Measurements from ENCODE around the gene RHBG.

The RHBG gene

DNA sequence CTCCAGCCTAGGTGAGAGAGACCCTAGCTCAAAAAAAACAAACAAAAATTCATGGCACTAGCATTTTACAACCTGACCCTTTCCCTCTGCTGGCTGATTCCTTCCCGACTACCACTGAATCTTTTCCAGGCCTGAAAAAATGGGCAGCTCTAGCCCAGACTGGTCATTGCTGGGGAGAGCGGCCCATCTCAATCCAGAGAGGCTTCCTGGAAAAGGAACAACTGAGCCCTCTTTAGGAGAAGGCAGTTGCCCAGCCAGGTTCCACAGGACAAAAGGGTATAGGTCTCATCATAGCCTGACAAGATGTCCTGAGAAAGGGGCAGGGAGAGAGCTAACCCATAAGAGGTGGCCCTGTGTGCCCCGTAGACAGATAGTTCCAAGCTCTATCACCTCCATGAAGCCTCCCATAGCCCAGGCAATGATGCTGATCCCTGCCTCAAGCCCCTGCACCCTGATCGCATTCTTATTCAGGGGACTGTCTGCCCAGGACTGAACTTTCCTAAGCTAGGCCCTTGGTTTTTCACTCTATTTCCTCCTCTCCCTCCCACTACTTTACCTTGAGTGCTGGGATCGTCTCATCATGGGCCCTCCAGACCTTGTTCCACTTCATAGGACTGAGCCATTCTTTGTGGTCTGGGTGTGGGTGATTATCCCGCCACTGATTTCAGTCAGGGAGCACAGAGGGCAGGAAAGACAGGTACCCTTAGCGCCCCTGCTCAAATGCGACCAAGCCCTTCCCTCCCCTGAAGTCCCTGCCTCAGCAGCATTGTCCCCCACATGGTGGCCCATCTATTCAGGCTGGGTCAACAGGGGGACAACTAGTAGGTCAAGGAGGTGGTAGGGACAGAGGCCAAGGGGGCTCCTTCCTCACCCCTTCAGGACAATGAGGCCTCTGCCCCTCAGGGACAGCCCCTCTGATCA, 18.2 kb downstream of the RHBG start:
- no peak for DNase-seq (ENCODE audit: low spot score)

- no peak for DNase-seq (ENCODE audit: low spot score)
Measured at GRCh38 chr1:156387870-156388173, 18.8 kb downstream of the RHBG start.

DNA sequence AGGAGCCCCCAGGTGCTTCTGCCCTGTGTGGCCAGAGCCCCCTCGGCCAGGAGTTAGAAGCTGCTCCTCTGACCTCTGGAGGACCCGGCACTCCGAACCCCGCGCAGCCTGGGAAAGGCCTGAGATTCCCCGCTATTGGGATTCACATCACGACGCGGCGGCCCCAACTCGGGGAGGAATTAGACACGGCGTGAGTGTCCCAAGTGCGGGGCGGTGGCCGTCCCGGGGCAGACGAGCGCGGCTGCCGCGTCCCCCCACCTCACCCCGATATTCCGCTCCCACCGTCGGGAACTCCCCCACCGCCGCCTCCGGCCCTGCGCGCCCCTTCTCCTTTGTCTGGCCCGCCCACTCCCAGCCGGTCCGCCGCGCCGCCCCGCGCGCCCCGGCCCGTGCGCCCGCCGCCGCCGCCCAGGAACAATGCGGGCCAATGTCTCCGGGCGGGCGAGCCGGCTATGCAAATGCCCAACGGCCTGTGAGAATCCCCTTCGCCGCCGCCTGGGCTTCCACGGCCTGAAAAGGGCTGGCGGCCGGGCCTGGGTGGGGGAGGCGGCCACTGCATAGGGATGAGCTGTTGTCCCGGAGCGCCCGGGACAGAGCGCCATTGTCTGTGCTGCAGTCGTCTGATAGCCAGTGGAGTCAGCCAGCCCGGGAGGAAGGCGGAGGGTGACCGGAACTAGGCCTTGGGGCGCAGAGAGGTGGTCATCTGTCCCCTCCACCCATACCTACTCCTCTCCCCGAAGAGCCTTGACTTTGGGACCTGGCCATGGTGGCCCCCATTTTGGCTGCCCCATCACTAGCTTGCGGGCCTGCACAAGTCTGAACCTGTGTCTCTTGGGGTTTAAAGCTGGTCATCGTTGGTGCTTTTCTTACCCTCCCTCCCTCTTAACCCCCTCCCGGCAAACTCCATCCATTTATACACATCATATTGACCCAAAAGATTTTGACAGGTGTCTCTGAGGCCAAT, 19.4 kb downstream of the RHBG start:
- DNase-seq (ENCODE audit: low spot score): no peak

GRCh38 chr1:156389311-156389710, 20.3 kb downstream of the RHBG start:
- DNase-seq (ENCODE audit: low spot score): no peak

GRCh38 chr1:156390469-156391365, 21.7 kb downstream of the RHBG start:
- DNase-seq (ENCODE audit: low spot score): no peak

- no peak for DNase-seq (ENCODE audit: low spot score)
Measured at GRCh38 chr1:156391366-156391677, 22.3 kb downstream of the RHBG start.

DNA sequence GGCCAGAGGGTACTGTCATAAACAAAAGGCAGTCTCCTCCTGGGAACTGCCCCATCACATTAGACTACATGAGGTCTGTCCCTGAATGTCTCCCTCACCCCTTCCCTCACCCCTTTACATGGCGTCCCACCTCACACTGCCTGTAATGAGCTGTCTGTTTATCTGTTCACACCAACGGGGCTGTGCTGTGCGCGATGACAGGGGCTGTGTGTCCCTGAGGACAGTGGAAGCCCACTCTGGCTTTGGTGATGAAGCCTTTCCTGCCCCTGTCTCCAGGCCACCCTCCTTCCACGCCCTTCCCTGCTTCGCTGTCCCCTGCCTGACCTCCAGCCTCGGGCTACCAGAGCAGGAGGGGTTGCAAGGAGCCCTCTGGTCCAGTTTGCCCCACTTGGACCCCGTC, 22.7 kb downstream of the RHBG start:
- no peak for DNase-seq (ENCODE audit: low spot score)

DNA sequence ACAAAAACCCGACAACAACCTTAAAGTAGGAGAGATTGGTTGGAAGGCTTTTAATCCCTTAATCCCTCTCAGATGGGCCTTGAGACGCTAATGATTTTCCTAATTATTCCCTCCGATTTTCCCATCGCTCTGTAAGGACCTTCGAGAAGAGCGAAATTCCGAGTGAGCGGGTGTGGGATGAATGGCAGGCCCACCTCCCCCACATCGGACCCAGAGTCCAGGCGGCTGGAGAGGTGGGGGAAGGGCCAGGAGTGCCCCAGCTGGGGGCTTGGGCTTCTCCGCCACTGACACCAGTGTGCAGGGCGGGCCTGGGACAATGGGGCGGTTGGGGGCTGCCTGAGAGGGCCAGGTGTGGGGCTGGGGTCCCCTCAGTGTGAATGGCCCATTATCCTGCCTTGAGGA, 23.4 kb downstream of the RHBG start:
- DNase-seq (ENCODE audit: low spot score): no peak

DNA sequence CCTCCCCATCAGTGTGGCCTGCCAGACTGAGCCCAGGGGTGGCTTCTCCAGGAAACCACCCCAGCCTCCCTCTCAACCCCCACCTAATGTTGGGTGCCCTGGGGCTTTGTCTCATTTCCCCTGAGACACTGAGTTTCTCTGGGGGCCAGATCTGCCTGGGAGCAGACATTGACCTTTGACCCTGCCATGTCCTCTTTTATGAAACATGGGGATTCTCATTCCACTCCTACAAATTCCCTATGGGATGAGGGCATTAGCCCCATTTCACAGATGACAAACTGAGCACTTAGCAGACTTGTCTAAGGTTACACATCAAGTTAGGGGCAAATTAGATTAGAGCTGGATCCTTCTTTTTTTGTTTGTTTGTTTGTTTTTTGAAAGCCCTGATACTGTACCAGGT, 24.1 kb downstream of the RHBG start:
- no peak for DNase-seq (ENCODE audit: low spot score)

GRCh38 chr1:156394082-156394481, 25.1 kb downstream of the RHBG start:
- DNase-seq (ENCODE audit: low spot score): no peak

DNA sequence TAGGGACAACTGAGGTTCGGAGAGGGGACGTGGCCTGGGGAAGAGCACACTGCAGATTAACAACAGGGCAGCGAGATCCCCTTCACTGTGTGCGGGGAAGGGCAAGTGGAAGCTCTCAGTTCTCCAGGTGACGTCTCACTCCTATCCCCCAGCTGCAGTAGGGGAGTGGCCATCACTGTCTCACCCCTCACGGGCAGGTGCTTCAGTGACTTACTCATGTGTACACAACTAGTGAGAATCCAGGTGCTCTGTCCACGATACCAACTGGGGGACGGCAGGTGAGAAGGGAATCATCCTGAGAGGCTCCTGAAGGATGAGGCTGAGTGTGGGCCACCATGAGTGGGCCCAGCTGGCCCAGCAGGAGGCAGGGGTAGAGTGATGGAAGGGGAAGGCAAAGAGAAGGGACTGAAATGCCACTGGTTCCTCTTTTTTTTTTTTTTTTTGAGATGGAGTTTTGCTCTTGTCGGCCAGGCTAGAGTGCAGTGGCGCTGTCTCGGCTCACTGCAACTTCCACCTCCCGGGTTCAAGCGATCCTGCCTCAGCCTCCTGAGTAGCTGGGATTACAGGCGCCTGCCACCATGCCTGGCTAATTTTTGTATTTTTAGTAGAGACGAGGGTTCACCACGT, 25.9 kb downstream of the RHBG start:
- DNase-seq (ENCODE audit: low spot score): peak; percentile 19

- no peak for DNase-seq (ENCODE audit: low spot score)
Measured at GRCh38 chr1:156399355-156400125, 30.5 kb downstream of the RHBG start.

GRCh38 chr1:156400191-156400935, 31.4 kb downstream of the RHBG start:
- no peak for DNase-seq (ENCODE audit: low spot score)

- DNase-seq (ENCODE audit: low spot score): no peak
Measured at GRCh38 chr1:156401041-156401574, 32.1 kb downstream of the RHBG start.

DNA sequence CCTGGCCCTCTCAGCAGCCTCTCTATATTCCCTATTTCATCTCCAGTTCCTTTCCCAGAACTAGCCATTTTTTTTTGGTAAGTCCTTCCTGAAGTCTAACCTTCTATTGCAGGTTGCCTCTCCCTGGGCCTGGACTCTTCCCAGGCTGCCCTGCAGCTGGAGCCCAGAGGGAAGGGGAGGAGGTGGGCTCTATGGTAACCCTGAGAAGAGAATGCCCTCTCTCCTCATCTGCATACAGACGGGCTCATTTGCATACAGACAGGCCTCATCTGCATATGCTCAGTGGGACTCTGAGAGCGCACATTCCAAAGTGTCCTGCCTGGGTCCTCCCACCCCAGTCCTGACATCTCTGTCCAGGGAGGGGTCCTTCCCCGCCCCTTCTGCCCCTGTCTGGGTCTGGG, 32.7 kb downstream of the RHBG start:
- no peak for DNase-seq (ENCODE audit: low spot score)

DNA sequence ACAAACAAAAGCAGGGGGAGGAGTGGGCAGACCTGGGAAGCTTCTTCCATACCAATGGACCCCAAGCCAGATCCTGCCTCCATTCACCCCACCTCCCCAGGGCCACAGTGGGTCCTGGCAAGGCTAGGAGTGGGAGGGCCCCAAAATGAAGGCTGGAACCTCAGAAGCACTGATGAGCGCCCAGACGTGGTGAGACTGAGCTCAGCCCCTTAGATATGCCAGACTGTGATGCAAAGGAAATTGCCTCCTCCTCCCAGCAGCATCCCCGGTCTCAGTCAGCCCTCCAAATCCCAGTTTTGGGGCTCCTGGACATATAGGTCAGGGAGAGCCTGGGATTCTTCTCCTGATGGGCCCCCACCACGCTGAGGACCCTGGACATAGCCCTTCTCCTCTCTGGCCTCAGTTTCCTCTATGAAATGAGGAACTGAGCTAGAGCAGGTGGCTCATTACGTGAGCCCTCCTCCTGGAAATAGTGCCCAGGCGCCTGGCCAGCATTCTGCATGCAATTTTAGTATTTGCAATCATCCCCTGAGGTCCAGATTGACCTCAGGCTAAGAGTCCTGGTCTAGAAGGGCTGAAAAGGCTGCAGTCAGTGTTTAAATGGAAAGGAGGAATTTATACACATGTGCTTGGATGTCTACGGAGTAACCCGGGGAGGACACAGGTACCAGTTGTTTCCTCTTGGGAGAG, 33.5 kb downstream of the RHBG start:
- no peak for DNase-seq (ENCODE audit: low spot score)

- no peak for DNase-seq (ENCODE audit: low spot score)
Measured at GRCh38 chr1:156405670-156406069, 36.7 kb downstream of the RHBG start.

- no peak for DNase-seq (ENCODE audit: low spot score)
Measured at GRCh38 chr1:156406251-156406650, 37.2 kb downstream of the RHBG start.

DNA sequence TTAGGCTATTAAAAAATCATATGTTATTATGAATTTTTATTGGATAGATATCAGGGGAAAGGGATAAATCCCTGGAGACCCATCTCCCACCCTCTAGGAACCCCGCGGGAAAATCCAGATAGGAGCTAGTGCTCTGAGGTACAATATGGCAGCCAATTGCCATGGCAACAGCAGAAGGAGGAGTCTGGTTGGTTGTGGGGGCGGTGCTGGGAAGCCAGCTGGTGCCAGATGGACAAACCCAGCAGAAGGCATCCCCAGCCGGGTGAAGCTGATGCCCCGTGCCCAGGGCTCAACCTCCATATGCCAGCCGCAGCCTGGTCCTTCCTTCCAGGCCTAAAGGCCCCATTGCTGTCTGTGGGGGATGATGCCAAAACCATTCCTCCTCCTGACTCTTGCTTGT, 38.3 kb downstream of the RHBG start:
- DNase-seq (ENCODE audit: low spot score): no peak

Data from kidney tubule cell (primary cell).